GM12892 (cell line): ENCODE results near the gene ZSCAN5A.

ENCODE experiments used
- DNase-seq: peaks from one replicate; pipeline ENCODE4 v3.0.0; 2011; ENCODE audit not compliant: insufficient read length
- FAIRE-seq: peaks from 2 replicates; lab custom pipeline; 2011; peaks lifted over from hg19 to GRCh38; lab: Jason Lieb, UNC
- POLR2A ChIP-seq: IDR thresholded peaks from 2 replicates; pipeline ENCODE4 v1.6.1; 2011; ENCODE audit warnings: low read depth, low read length, control low read depth
- POLR2AphosphoS5 ChIP-seq: IDR thresholded peaks from 2 replicates; pipeline ENCODE4 v1.6.1; 2011; ENCODE audit warnings: low read depth, low read length, control low read depth
- TAF1 ChIP-seq: IDR thresholded peaks from 2 replicates; pipeline ENCODE4 v1.6.1; 2011; ENCODE audit warnings: low read depth, mild to moderate bottlenecking, control low read depth, low read length, borderline replicate concordance

ZSCAN5A gene

DNA sequence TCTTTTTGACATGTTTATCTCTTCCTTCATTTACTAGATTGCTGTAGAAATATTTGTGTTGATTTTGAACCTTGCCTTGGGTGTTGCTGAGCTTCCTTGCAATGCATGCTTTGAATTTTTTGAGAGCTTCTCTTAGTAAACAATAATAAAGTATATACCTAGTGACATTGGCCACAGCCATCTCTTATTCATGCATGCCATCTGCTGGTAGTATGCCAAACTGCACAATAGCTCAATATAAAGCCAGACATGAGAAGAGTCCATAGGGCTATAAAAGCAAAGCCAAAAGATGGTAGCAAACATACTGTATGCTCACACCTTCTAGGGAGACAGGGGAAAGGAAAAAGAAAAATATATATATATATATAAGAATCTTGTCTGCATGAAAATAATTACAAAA is 18.9 kb upstream of the ZSCAN5A start:
- DNase-seq (no peak), FAIRE-seq (no peak)
- no peak for TF ChIP-seq POLR2AphosphoS5
- no peak for TF ChIP-seq POLR2A
- TF ChIP-seq TAF1, result no peak

DNA sequence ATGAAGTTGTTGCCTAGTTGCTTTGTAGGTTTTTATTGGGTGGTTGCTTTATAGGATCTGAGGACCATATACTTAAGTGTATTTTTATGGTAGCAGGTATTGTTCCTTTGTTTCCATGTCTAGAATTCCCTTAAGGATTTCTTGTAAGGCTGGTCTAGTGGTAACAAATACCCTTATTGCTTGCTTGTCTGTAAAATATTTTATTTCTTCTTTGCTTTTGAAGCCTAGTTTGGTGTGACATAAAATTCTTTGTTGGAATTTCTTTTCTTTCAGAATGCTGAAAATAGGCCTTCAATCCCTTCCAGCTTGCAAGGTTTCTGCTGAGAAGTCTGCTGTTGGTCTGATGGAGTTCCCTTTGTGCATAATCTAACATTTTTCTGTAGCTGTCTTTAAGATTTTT is 18.1 kb upstream of the ZSCAN5A start:
- no peak for TF ChIP-seq TAF1
- TF ChIP-seq POLR2AphosphoS5, result no peak
- no peak for TF ChIP-seq POLR2A
- no peak for FAIRE-seq
- no peak for DNase-seq

DNA sequence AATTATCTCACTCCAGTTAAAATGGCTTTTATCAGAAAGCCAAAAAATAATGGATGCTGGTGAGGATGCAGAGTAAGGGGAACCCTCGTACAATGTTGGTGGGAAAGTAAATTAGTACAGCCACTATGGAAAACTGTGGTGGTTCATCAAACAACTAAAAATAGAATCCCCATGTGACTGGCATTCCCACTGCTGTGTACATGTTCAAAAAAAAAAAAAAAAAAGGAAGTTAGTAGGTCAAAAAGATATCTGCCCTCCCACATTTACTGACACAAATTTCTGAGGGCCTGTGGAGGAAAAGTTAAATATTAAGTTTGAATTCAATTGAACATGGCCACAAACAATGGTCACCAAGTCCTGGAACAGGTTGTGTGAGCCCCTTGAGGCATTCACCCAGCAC is 9.8 kb upstream of the ZSCAN5A start:
- no peak for DNase-seq
- no peak for TF ChIP-seq POLR2AphosphoS5
- no peak for TF ChIP-seq TAF1
- no peak for TF ChIP-seq POLR2A
- no peak for FAIRE-seq

DNA sequence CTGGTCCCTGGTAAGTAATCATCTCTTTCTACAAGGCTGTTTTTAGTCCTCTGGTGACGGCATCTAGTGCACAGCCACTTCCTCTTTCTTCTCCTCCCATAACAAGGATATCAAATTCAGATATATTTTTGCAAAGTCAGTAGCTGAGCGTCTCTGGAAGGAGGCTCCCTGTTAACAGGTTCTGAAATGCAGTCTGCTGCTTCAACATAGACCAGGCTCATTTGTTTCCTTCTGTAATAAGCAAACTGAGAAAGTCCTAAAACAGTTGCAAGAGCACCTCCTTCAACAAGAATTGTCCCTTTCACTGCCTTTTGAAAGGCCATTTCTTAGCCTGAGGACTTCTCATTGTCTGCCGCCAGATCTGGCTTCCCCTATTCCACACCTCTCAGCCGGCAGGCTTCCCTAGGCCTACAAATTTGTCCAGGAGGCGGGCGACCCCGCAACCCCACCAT is 7.4 kb upstream of the ZSCAN5A start:
- DNase-seq (no peak), FAIRE-seq (no peak)
- no peak for TF ChIP-seq POLR2A
- TF ChIP-seq TAF1, result no peak
- TF ChIP-seq POLR2AphosphoS5, result no peak

DNA sequence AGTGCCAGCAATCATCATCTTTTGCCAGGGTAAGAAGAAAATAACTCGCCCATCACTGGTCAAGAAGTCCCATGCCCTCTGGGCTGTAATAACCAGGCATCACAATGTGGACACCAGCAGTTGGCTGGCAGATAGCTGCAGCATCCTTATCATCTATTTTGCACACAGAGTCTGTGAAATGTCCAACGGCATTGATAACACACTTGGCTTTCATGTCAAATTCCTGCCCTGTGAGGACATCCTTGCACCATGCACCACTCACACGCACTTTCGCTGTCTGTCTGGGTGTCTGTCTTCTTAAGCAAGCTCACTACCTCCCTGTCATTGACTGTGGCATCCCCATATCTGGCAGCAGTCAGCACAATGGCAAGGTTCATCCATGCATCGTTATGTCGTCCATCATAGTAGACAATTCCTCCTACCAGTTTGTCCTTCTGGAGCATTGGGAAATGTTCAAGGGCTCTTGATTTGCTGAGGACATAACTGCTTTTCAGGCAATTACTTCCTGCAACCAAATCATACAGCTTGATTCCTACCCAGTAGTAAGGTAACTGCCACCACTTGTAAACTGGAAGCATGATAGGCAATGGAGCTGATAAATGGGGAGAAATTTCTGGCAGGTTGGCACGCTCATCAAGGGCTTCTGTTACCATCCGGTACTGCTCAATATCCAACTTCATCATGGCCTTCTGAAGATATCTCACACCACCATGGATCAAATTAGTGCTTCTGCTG is 6.8 kb upstream of the ZSCAN5A start:
- DNase-seq (no peak), FAIRE-seq (no peak)
- TF ChIP-seq POLR2AphosphoS5 (no peak), TAF1 (no peak), POLR2A (no peak)

DNA sequence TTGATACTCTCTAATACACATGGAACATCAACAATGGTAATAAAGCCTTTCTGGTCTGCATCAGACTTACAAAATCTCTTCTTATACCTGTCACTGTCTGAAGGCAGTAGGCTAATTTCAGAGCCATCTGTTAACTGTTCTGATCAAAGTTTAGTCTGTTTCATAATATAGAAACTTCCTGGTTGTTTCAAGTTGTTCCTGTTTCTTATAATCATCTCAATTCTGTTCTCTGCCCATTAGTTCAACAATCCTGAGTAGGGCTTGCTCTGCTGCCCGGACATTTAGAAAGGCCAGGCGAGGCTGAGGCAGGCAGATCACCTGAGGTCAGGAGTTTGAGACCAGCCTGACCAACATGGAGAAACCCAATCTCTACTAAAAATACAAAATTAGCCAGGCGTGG is 5.4 kb upstream of the ZSCAN5A start:
- no peak for FAIRE-seq
- no peak for TF ChIP-seq TAF1
- TF ChIP-seq POLR2AphosphoS5, result no peak
- TF ChIP-seq POLR2A, result no peak
- no peak for DNase-seq

DNA sequence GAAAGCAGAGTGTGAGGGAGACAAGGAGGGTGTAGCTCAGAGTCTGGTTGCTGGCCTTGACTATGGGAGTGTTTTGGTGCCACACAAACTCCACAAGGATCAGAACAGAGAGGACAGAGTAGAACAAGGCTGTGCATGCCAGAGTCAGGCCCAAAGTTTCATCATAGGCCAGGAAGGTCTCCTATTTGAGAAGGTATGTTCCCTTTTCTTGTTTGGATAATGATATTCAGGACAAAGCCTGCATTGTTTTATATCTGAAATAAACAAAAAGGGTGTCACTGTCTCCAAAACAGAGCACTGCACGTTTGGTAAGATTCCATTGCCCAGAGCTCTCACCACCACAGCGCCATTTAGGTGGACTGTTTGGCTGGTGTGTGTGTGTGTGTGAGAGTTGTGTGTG is 3.1 kb upstream of the ZSCAN5A start:
- TF ChIP-seq POLR2AphosphoS5, result no peak
- TF ChIP-seq TAF1, result no peak
- no peak for TF ChIP-seq POLR2A
- no peak for FAIRE-seq
- DNase-seq, result no peak

DNA sequence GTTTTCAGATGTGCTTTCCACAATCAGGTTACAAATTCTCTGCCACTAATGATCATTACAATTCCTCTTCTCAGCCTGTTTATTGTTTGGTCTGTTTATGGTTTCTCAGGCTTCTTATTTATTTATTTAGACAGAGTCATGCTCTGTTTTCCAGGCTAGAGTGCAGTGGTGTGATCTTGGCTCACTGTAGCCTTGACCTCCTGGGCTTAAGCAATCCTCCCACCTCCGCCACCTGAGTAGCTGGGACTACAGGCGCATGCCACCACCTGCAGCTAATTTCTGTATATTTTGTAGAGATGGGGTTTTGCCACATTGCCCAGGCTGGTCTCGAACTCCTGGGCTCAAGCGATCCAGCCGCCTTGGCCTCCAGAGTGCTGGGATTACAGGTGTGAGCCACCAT is 2.1 kb upstream of the ZSCAN5A start:
- FAIRE-seq (no peak), DNase-seq (no peak)
- no peak for TF ChIP-seq POLR2AphosphoS5
- TF ChIP-seq TAF1, result no peak
- no peak for TF ChIP-seq POLR2A

DNA sequence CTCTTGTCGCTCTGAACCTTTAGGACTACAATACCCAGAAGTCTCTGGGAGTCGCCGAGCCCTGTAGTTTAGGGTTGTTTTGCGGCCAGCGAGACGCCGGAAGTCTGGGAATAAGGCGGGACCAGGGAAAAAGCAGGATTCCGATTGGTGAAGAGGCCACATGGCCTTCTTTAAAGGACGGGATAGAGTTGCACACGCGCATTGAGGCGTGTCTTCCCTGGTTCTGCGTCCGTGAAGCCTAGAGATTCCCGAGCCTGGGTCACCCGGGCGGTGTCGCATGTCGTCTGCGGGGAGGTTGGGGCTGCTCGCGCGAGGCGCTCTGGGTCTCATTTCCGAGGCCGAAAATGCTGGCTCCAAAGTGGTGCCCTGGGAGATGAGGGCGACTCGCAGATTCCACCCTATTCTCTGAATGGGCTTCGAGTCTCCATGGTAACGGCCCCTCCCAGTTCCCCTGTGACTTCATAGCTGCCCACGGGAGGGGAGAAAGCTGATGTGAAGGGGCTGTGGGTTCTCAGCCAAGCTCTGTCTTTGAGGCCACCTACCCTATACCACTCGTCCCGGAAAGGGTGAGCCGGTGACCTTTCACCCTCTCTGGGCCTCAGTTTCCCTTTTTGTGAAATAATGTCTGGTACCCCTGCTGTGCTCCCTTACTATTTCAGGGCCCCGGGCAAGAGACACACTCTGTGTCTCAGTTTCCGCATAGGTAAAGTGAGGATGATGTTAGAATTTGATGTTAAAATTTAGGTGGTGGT is 614 bp upstream of the ZSCAN5A start:
- TF ChIP-seq TAF1, result no peak
- no peak for TF ChIP-seq POLR2AphosphoS5
- no peak for TF ChIP-seq POLR2A
- DNase-seq, result peak; percentile 71

DNA sequence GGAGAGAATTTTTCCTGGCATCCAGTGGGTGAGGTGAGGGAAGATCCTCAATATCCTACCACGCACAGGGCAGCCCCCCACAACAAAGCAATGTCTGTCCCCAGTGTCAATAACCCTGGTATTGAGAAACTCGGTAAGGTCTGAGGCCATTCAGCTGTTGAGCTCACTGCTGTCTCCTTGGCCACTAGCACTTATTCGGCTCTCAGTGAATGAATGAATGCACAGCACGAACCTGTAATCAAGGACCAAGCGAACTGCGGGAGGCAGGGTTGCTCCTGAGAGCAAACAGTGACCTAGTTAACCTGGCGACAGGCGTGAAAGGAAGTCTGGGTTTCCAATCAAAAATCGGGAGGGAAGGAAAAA is 640 bp downstream of the ZSCAN5A start:
- FAIRE-seq (no peak), DNase-seq (no peak)
- no peak for TF ChIP-seq POLR2A
- 0 out of 2 replicates have a peak, but pooled peaks have one; percentile 16 for TF ChIP-seq TAF1

More for the DNA sequence above, 614 bp upstream of the ZSCAN5A start:
- FAIRE-seq, result peak; percentile 85

DNA sequence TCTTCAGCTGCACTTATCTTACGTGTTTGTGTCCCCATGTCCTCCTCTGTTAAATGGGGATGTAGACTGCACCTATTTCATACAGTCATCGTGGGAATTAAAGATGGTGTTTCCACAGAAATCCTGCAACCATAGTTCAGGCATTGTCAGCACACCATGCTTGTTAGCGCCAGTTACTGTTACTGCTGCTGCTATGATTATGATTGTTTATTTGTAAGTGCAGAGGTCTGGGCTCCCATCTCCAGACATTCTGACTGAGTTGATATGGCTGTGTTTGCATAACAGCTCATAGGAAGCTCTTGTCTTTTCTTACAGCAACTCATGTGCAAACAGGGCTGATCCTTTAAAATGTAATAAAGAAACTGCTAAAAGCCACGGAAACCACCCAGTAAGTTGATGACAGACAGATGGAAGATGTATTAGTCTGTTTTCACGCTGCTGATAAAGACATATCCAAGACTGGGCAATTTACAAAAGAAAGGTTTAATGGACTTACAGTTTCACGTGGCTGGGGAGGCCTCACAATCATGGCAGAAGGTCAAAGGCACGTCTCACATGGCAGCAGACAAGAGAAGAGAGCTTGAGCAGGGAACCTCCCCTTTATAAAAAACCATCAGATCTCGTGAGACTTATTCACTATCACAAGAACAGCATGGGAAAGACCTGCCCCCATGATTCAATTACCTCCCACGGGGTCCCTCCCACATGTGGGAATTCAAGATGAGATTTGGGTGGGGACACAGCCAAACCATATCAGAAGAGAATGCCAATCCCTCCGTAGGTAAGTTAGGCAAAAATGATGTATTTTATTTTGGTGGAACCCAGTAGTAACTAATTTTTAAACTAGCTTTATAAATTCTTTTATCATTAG is 1.6 kb downstream of the ZSCAN5A start:
- DNase-seq, result no peak
- TF ChIP-seq POLR2AphosphoS5, result no peak
- no peak for TF ChIP-seq TAF1
- no peak for TF ChIP-seq POLR2A
- no peak for FAIRE-seq

DNA sequence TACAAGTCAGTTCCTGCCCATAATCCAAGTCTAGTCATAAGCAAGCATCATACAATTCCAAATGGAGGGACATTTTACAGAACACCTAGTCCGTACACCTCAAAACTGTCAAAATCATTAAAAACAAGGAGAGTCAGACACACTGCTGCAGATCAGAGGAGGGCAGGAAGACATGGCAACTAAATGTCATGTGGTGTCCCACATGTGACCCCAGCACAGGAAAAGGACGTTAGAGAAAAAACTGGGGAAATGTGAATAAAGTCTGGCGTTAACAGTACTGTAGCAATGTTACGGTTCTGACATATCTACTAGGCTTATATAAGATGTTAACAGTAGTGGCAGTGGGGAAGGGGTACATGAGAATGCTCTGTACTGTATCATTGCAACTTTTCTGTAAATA is 2.3 kb downstream of the ZSCAN5A start:
- DNase-seq (no peak), FAIRE-seq (no peak)
- TF ChIP-seq POLR2AphosphoS5, result no peak
- no peak for TF ChIP-seq TAF1
- TF ChIP-seq POLR2A, result no peak
